ENCODE measurements around the gene DLL4.

DLL4 gene

GRCh38 chr15:40915116-40915661 is 14.0 kb upstream of the DLL4 start:
- TF ChIP-seq CTCF (IDR thresholded peaks at IDR 0.05; ENCODE audit: low read depth, low read length), result no peak
- DNase-seq (ENCODE audit: extremely low read depth, low read depth), result no peak

- DNase-seq (ENCODE audit: extremely low read depth, low read depth), result no peak
- TF ChIP-seq CTCF (IDR thresholded peaks at IDR 0.05; ENCODE audit: low read depth, low read length), result no peak
Measured at GRCh38 chr15:40915679-40916078, 13.5 kb upstream of the DLL4 start.

GRCh38 chr15:40917585-40917984 is 11.6 kb upstream of the DLL4 start:
- no peak for TF ChIP-seq CTCF (IDR thresholded peaks at IDR 0.05; ENCODE audit: low read depth, low read length)
- no peak for DNase-seq (ENCODE audit: extremely low read depth, low read depth)

- DNase-seq (ENCODE audit: extremely low read depth, low read depth), result no peak
- TF ChIP-seq CTCF (IDR thresholded peaks at IDR 0.05; ENCODE audit: low read depth, low read length), result no peak
Measured at GRCh38 chr15:40918146-40918798, 10.9 kb upstream of the DLL4 start.

GRCh38 chr15:40918799-40919392 is 10.2 kb upstream of the DLL4 start:
- TF ChIP-seq CTCF (IDR thresholded peaks at IDR 0.05; ENCODE audit: low read depth, low read length), result no peak
- DNase-seq (ENCODE audit: extremely low read depth, low read depth), result no peak

GRCh38 chr15:40921949-40922607 is 7.1 kb upstream of the DLL4 start:
- no peak for TF ChIP-seq CTCF (IDR thresholded peaks at IDR 0.05; ENCODE audit: low read depth, low read length)
- DNase-seq (ENCODE audit: extremely low read depth, low read depth), result no peak

- TF ChIP-seq CTCF (IDR thresholded peaks at IDR 0.05; ENCODE audit: low read depth, low read length), result no peak
- DNase-seq (ENCODE audit: extremely low read depth, low read depth), result no peak
Measured at GRCh38 chr15:40922608-40923005, 6.5 kb upstream of the DLL4 start.

All from AG09319 (cell line).